T-helper 2 cell treated with Interferon-gamma antibody and Interleukin-4, amounts not matched to agents 100 ng/mL and 5 ng/mL, for 36 hours (primary cell): ENCODE results near the gene TOR1AIP1. TPM values are rescaled to one million over a fixed set of nuclear protein-coding genes. Genes with fewer than 3 reads are reported as not detected.

ENCODE experiments used
- total RNA-seq: library from RNA; stranded (reverse); gene quantifications from 2 replicates; pipeline ENCODE4 v1.2.3, GENCODE V29; 2022

Gene TOR1AIP1
- total RNA-seq, 1 donor from 2014 or later: 90.5 TPM

Other genes starting within 250 kb of the TOR1AIP1 start
- gene FAM163A, start 139.0 kb upstream of the TOR1AIP1 start, total RNA-seq: not detected in 2 replicates
- 44.2 and 50.0 TPM in 2 replicates for gene TOR1AIP2, start 4.5 kb upstream of the TOR1AIP1 start, total RNA-seq
- gene CEP350, start 72.5 kb downstream of the TOR1AIP1 start, total RNA-seq: 51.2 and 51.3 TPM in 2 replicates